Measurements from ENCODE around the gene LAMA4. TPM values are rescaled to one million over a fixed set of nuclear protein-coding genes. Genes with fewer than 3 reads are reported as not detected.

The LAMA4 gene
- polyA plus RNA-seq, 1 donor from 2014 or later, result 0.69 TPM

DNA sequence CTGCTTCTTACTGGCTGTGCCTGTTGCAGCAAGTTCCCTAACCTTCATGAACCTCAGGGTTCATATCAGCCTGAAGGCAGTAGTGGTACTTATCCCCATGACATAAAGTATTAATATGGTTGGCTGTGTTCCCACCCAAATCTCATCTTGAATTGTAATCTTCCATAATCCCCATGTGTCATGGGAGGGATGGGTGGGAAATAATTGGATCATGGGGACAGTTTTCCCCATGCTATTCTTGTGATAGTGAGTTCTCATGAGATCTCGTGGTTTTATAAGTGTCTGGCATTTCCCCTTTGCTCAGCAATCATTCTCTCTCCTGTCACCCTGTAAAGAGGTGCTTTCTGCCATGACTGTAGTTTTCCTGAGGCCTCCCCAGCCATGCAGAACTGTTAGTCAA, 105.1 kb downstream of the LAMA4 start:
- H3K4me3 ChIP-seq (ENCODE audit: low read length), result no peak overlapping the region
- TF ChIP-seq RAD21 (conservative IDR thresholded peaks at IDR 0.05), result no peak
- no peak for TF ChIP-seq EP300 (conservative IDR thresholded peaks at IDR 0.05; ENCODE audit: poor library complexity, severe bottlenecking)
- no peak for TF ChIP-seq EZH2 (IDR thresholded peaks at IDR 0.05; ENCODE audit: borderline replicate concordance, insufficient read depth, low read length, poor library complexity, severe bottlenecking)
- TF ChIP-seq, protein P1, sequence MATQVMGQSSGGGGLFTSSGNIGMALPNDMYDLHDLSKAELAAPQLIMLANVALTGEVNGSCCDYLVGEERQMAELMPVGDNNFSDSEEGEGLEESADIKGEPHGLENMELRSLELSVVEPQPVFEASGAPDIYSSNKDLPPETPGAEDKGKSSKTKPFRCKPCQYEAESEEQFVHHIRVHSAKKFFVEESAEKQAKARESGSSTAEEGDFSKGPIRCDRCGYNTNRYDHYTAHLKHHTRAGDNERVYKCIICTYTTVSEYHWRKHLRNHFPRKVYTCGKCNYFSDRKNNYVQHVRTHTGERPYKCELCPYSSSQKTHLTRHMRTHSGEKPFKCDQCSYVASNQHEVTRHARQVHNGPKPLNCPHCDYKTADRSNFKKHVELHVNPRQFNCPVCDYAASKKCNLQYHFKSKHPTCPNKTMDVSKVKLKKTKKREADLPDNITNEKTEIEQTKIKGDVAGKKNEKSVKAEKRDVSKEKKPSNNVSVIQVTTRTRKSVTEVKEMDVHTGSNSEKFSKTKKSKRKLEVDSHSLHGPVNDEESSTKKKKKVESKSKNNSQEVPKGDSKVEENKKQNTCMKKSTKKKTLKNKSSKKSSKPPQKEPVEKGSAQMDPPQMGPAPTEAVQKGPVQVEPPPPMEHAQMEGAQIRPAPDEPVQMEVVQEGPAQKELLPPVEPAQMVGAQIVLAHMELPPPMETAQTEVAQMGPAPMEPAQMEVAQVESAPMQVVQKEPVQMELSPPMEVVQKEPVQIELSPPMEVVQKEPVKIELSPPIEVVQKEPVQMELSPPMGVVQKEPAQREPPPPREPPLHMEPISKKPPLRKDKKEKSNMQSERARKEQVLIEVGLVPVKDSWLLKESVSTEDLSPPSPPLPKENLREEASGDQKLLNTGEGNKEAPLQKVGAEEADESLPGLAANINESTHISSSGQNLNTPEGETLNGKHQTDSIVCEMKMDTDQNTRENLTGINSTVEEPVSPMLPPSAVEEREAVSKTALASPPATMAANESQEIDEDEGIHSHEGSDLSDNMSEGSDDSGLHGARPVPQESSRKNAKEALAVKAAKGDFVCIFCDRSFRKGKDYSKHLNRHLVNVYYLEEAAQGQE (IDR thresholded peaks at IDR 0.05; ENCODE audit: borderline replicate concordance), result no peak
- no peak for TF ChIP-seq TAF1 (IDR thresholded peaks at IDR 0.05; ENCODE audit: low read depth)
- no peak for TF ChIP-seq MXI1 (conservative IDR thresholded peaks at IDR 0.05; ENCODE audit: poor library complexity, severe bottlenecking)
- TF ChIP-seq, protein P2, sequence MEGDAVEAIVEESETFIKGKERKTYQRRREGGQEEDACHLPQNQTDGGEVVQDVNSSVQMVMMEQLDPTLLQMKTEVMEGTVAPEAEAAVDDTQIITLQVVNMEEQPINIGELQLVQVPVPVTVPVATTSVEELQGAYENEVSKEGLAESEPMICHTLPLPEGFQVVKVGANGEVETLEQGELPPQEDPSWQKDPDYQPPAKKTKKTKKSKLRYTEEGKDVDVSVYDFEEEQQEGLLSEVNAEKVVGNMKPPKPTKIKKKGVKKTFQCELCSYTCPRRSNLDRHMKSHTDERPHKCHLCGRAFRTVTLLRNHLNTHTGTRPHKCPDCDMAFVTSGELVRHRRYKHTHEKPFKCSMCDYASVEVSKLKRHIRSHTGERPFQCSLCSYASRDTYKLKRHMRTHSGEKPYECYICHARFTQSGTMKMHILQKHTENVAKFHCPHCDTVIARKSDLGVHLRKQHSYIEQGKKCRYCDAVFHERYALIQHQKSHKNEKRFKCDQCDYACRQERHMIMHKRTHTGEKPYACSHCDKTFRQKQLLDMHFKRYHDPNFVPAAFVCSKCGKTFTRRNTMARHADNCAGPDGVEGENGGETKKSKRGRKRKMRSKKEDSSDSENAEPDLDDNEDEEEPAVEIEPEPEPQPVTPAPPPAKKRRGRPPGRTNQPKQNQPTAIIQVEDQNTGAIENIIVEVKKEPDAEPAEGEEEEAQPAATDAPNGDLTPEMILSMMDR (IDR thresholded peaks at IDR 0.05; ENCODE audit: poor library complexity, severe bottlenecking), result no peak
- TF ChIP-seq POLR2AphosphoS5 (IDR thresholded peaks at IDR 0.05), result no peak
- TF ChIP-seq SMC3 (conservative IDR thresholded peaks at IDR 0.05; ENCODE audit: poor library complexity), result no peak

DNA sequence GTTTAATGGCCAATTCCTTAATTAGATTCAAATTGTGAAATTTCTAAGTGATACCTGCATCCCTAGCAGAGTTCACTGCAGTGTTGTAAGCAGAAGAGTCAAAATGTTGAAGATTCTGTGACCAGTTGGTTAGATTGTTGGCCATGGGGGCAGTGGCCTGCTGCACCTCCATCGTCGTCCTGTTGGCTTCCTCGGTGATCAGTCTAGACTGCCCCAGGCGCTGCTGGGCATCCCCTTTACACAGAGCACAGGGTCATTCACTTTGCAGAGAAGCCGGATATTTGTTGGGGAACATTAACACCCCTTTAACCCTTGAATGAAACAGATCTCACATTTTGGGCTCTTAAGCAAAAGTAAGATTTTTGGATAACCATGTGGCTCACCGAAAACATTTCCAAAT, 106.3 kb downstream of the LAMA4 start:
- no peaks in the 10 kb centered on the region for H3F3A ChIP-seq (ENCODE audit: insufficient read depth, low read length, poor library complexity, severe bottlenecking)
- no peaks in the 10 kb centered on the region for H4K20me1 ChIP-seq (ENCODE audit: insufficient read depth)
- no peak overlapping the region for H2AFZ ChIP-seq (ENCODE audit: low read depth, low read length)
- H3K9me2 ChIP-seq (ENCODE audit: insufficient read depth, low read length), result no peaks in the 10 kb centered on the region
- H3K79me2 ChIP-seq (replicated peaks; ENCODE audit: insufficient read depth, low read length), result no peaks in the 10 kb centered on the region
- H3K4me2 ChIP-seq (ENCODE audit: low read length), result no peak overlapping the region
- no peak overlapping the region for H3K9ac ChIP-seq (ENCODE audit: low read length)
- no peak overlapping the region for H3K4me3 ChIP-seq (ENCODE audit: low read length)
- TF ChIP-seq TAF1 (IDR thresholded peaks at IDR 0.05; ENCODE audit: low read depth) (no peak), EP300 (conservative IDR thresholded peaks at IDR 0.05; ENCODE audit: poor library complexity, severe bottlenecking) (no peak), EZH2 (IDR thresholded peaks at IDR 0.05; ENCODE audit: borderline replicate concordance, insufficient read depth, low read length, poor library complexity, severe bottlenecking) (no peak), POLR2AphosphoS5 (IDR thresholded peaks at IDR 0.05) (no peak), RAD21 (conservative IDR thresholded peaks at IDR 0.05) (no peak), SMC3 (conservative IDR thresholded peaks at IDR 0.05; ENCODE audit: poor library complexity) (no peak), MXI1 (conservative IDR thresholded peaks at IDR 0.05; ENCODE audit: poor library complexity, severe bottlenecking) (no peak)
- TF ChIP-seq, protein P2 (IDR thresholded peaks at IDR 0.05; ENCODE audit: poor library complexity, severe bottlenecking), result no peak
- TF ChIP-seq, protein P1 (IDR thresholded peaks at IDR 0.05; ENCODE audit: borderline replicate concordance), result no peak
- no peak overlapping the region for H3K27ac ChIP-seq (ENCODE audit: low read length)
- no peaks in the 10 kb centered on the region for H3K36me3 ChIP-seq (ENCODE audit: insufficient read depth, low read length)
- H3K9me3 ChIP-seq (ENCODE audit: low read length), result no peaks in the 10 kb centered on the region
- H3K27me3 ChIP-seq (ENCODE audit: insufficient read depth, low read depth, low read length), result no peaks in the 10 kb centered on the region

More for the DNA sequence above, 105.1 kb downstream of the LAMA4 start:
- no peaks in the 10 kb centered on the region for H4K20me1 ChIP-seq (ENCODE audit: insufficient read depth)
- H3K9me3 ChIP-seq (ENCODE audit: low read length), result no peaks in the 10 kb centered on the region
- H3K79me2 ChIP-seq (replicated peaks; ENCODE audit: insufficient read depth, low read length), result no peaks in the 10 kb centered on the region
- no peak overlapping the region for H2AFZ ChIP-seq (ENCODE audit: low read depth, low read length)
- no peaks in the 10 kb centered on the region for H3F3A ChIP-seq (ENCODE audit: insufficient read depth, low read length, poor library complexity, severe bottlenecking)
- H3K27ac ChIP-seq (ENCODE audit: low read length), result no peak overlapping the region
- H3K4me2 ChIP-seq (ENCODE audit: low read length), result no peak overlapping the region
- H3K36me3 ChIP-seq (ENCODE audit: insufficient read depth, low read length), result no peaks in the 10 kb centered on the region
- no peaks in the 10 kb centered on the region for H3K9me2 ChIP-seq (ENCODE audit: insufficient read depth, low read length)
- no peaks in the 10 kb centered on the region for H3K27me3 ChIP-seq (ENCODE audit: insufficient read depth, low read depth, low read length)
- no peak overlapping the region for H3K9ac ChIP-seq (ENCODE audit: low read length)
